GM19043 (cell line): Measurements from ENCODE around the gene PIK3C2G.

Source experiments
- ATAC-seq: cut with Tn5 transposase; IDR thresholded peaks from one replicate; pipeline ENCODE4 v1.9.1; 2021; ENCODE audit warnings: low read depth; ENCODE audit not compliant: unreplicated experiment

The PIK3C2G gene

DNA sequence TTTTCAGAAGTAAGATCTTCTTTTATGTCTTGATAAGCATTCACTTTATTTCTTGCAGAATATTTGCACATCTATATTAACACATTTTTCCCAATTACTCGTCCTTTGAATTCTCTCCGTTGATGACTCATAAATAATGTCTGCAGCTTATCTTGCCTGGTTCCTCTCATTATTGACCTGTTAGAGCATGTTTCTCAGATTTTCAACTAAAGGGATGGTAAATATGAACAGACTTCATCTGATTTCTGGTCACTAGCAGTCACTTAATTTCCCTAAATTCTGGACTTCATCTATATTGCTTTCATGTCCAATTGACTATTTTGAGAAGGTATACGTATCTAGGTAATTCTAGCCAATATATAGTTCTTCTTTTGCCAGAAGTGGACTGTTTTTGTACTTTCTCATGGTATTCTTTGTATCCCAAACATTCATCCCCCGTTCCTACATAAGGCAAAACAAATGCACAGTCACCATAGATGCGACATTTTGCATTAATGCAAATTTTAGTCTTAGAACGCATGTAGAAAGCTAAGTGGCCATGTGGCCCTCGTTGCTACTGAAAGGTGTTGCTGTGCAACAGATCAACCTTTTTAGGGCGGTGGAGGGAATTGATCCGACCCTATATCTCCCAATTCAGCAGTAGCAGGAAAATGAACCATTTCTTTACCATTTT lies 6.2 kb downstream of the PIK3C2G start:
- no peak for ATAC-seq

DNA sequence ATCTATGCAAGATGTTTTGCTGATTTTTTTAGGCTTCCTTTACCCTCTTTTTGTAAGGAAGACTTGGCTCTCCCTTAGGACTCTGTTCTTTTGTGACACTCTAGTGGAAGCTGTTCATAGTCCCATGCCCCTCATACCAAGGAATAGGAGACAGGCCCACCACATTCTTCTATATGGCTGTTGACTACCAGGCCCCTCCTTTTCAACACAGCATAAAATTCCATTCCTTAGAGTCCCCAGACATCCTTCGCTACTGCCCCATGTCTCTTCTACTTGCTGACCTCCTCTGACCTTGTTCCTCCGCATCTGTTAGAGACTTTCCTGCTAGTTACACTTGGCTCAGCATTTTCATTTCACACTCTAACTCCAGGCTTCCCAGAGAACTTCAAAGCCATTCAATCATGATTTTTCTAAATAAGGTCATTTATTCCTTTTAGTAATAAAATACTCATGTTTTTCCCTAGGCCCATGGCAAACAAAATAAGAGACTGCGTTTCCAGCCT lies 9.7 kb downstream of the PIK3C2G start:
- no peak for ATAC-seq

DNA sequence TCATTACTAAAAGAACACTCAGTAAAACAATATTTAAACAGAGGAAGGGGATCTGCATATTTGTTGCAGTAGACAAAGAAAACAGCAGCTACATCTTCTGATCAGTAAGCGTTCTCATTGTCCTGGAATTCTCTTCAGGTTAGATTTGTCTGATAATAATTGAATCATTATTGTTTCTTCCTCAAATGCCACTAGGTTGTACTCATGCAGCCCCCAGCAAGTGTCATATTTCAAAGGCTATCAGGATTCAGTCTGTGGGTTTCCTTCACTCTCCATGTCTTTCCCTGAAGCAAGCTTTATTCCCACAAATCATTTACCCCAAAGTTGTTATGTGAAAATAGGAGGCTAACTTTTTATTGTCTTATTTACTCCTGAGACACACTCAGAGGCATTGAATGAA lies 14.7 kb downstream of the PIK3C2G start:
- no peak for ATAC-seq

DNA sequence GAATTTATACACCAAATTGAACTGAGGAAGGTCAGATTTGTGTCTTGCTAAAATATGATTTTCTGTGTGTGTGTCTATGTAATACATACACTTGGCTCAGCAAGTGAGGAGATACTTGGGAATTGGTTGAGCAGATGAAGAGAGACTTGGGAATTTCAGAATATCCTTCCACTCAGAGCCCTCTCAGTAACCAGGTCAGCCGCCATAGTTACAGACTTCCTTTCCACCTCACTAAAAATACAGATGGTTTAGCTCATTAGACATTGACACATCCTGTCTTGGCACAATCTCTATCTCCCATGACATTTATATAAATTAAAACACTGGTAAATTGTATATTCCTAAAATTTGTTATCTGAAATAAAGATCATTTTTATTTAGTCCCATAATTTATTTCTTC lies 15.9 kb downstream of the PIK3C2G start:
- ATAC-seq = no peak

DNA sequence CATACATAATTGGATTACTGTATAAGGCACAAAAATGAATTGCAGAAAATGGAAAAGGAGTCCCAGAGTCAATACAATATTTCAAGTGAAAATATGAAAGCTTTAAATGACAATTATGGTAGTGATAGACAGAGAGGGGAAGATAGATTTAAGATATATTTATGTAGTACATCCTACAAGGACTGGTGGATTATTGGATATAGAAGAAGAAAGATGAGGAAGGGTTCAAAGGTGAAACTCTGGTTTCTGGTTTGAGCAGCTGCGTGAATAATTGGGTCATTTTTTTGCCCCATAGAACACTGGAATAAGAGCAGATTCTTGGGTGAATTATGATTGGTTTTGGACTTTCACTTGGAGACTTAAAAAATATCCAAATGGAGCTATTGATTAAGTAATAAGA lies 19.4 kb downstream of the PIK3C2G start:
- ATAC-seq = no peak

DNA sequence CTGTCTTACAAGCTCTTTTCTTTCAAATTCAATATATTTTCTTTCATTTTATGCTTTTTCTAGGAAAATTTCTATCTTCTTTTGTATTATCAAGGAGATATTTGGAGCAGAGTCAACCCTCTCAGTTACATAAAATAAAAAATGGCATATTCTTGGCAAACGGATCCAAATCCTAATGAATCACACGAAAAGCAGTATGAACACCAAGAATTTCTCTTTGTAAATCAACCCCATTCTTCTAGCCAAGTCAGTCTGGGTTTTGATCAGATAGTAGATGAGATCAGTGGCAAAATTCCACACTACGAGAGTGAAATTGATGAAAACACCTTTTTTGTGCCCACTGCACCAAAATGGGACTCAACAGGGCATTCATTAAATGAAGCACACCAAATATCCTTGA lies 20.6 kb downstream of the PIK3C2G start:
- ATAC-seq = no peak

DNA sequence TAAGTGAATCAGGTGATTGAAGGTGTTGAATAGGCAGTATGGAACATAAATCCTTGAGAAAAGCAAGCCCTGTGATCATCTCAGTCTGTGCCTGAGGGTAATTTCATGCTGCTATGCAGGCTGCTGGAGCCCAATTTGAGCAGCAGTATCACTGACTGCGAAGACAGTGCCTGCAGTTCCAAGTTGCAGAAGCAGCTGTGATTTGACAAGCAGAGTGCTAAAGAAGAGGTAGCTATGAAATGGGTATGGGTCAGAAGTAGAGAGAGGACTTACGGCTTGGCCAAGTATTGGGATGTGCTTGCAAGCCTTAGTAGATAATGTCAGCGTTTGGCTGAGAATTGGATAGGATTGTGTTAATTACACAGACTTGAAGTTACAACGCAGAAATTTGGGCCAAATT lies 22.5 kb downstream of the PIK3C2G start:
- ATAC-seq = no peak

DNA sequence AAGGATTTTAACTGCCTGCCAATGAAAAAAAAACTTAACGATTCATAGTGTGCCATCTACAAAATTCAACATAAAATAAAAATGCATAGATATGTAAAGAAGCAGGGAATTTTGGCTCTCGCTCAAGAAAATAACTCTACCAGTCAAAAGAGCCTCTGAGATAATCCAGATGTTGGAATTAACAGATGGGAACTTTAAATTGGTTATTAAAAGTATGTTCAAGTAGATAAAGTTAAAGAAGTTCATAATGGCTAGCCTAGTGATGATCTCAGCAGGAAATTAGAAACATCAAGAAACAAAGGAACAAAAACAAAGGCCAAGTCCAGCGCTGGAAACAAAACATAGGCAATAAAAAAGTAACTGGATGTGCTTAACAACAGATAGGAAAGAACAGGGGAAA lies 23.1 kb downstream of the PIK3C2G start:
- ATAC-seq = no peak

DNA sequence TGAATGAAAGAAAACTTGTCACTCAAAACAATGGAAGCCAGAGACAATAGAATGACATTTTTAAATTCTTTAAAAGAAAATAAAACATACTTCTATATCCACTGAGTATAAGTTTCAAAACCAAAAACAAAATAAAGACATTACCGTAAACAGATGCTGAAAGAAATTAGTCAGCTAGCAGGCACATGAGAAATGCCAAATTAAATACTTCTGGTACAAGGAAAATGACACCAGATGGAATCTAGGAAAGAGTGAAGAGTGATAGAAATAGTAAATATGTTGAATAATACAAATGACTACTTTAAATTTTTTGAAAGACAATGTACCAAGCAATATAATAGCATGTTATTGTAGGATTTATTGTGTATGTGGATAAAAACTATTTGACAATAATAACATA lies 23.8 kb downstream of the PIK3C2G start:
- no peak for ATAC-seq

DNA sequence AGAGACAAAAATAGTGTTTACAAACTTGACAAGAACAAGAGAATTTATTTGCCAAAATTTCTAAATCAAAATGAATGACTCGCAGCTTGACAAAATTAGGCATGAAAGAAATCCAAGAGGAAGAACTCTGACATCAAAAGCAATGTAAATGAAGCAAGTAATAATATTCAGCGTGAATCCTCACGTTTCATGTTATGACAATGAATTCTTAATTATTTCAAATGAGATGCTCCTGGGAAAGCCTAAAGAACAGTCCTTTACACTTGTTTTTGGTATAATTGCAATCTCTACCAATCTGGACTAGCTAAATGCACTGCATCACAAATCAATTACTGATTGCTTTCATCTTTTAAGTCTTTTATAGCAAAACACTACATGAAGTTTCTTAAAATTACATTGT lies 29.1 kb downstream of the PIK3C2G start:
- ATAC-seq = no peak

DNA sequence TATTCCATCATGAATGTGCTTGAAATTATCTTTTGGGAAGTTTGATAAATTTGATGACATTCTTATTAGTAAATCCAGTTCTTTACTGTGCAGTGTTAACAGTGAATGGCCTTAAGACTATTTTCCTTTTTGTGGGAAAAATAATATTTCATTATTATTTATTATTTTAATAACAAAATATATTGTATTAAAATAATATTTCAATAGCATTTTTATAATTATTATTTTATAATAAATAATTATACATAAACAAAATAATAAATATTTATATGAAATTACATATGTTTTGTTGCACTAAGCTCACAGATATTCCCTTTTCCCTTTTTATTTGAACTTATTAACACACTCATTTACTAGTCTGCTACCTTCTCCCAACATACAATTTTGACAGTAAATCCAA lies 33.6 kb downstream of the PIK3C2G start:
- ATAC-seq = no peak

DNA sequence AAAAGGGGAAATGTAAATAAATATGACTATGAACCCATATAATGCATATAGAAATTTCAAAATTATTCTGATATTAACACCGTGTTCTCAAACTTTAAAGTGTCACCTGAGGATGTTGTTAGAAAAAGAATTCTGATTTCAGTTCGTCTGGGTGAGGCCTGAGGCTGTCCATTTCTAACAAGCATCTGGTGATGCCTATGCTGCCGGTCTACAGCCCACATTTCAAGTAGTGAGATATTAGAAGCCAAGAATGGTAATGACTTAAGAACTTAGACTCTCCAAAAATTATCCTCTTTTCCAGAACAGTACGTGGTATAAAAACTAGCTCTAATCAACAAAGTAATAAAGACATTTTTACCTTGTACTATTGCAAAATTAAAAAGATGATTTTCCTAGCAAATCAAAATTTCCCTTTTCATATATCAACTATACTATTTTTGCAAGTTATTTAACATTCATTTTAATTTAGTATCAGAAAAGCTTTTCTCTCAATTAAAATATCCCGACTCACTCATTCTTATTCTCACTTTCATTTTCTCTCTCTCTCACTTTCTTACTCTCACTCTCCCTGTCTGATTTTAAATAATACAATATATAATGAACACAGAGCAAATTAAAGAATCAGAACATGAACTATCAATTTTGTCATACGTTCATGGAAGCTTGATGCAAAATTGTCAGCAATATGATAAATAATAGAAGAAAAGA lies 35.0 kb downstream of the PIK3C2G start:
- no peak for ATAC-seq

DNA sequence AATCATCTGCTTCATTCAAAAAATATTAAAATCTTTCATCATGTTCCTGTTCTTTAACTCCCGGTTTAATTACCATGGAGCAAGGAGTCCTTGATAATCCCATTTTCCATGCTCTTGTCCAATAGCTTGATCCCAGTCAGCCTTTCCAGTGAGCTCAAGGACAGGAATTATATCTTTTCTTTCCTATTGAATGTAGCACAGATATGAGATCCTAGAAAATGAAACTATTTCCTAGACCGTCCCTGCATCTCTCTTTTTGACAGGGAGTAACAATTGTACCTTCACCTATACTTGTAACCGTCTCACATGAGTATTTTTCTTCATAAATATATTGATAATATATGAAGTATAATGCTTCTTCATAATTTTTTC lies 35.6 kb downstream of the PIK3C2G start:
- no peak for ATAC-seq

DNA sequence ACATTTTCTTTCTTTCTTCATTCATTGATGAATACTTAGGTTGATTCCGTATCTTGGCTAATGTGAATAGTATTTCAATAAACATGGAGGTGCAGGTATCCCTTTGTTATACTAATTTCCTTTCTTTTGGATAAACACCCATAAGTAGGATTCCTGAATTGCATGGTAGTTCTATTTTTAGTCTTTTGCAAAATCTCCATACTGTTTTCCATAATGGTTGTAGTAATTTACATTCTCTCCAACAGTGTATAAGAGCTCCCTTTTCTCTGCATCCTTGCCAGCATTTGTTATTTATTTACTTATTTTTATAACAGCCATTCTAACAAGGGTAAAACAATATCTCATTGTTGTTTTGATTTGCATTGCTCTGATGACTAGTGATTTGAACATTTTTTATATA lies 36.6 kb downstream of the PIK3C2G start:
- ATAC-seq = no peak

DNA sequence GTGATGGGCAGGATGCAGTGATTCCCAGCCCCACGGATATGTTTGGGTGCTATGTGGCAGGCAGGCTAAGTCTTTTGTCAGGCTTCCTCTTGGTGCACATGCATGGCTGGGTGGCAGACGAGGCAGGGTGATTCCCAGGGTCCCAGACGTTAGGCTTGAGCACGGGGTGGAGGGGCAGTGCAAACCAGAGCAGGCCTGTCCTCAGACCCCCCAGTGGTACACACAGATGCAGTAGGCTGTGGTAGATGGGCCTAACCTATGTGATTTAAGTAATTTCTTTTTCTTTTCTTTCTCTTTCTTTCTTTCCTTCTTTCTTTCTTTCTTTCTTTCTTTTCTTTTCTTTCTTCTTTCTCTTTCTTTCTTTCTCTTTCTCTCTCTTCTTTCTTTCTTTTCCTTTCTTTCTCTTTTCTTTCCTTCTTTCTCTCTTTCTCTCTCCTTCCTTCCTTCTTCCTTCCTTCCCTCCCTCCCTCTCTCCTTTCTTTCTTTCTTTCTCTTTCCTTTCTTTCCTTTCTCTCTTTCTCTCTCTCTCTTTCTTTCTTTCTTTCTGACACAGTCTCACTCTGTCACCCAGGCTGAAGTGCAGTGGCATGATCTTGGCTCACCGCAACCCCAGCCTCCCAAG lies 41.6 kb downstream of the PIK3C2G start:
- no peak for ATAC-seq

DNA sequence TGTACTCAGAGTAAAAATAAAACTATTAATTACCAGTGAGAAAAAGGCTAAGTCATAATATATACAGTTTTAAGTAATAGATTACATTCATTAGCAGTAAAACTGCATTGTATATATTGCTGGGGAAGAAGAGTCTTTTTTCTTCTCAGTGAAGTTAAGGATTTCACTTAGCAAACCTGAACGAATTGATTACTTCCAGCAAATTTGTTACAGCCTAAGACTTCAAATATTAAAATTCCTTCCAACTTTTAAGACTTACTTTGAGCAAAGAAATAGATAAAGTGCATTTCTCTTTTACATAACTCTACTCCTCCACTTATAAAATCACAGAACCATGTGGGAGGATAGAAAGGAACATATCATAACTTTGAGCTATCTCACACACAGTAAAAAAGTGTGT lies 43.3 kb downstream of the PIK3C2G start:
- ATAC-seq = no peak

DNA sequence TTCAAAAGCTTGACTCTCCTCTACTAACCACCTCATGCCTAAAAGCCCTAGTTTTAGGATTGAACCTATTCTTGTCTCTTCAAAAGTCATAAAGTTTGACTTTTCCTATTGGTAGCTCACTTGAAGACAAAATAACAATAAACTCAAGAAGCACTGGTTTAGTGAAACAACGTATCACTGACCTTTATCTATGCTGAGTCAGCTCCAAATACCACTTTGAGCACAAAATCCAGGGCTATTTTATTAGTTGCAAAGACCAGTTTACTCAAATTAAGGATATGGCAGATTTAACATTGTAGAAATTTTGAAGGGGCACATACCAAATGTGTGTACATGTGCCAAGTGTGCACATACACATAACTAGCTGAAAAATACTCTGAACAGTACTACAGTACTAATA lies 45.0 kb downstream of the PIK3C2G start:
- no peak for ATAC-seq

DNA sequence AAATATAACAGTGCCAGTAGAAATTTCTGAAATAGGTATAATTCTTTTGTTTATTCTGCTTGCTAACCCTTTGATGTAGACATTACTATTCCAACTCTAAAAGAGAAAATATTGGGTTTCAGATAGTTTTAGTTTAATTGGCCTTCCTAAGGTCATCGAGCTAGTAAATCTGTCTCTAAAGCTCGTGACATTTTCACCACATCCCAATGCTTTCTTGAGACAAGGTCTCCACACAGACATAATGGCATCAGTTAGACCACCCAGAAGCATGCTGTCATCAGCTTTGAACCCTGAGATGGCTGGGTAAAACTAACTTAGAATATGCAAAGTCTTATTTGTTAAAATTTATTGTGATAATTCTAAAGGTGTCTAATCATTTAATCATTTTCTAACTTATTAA lies 52.0 kb downstream of the PIK3C2G start:
- no peak for ATAC-seq

DNA sequence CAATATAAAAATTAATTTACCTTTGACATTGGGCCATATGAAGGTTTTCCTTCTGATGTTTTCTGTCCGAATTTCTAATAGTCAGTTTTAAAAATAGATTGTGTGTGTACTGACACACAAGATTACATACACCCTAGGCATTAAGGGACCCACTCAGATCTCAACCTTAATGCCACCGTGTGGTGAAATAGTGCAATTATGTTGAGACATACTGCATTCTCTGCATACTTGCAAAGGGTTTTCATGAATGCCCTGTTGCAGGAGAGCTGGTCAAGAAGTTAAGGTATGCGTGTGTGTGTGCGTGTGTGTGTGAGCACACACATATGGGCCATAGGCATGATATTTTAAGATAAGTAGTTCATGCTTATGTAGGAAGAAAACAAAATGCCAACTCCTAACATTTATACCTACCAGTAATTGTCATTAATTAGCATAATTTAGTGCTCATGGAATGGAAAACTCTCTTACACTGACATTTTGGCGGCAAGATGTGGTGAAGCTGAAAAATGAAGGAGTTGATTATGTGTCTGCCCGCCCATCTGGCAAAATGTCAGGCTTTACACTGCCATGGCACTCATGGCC lies 58.8 kb downstream of the PIK3C2G start:
- ATAC-seq = no peak

DNA sequence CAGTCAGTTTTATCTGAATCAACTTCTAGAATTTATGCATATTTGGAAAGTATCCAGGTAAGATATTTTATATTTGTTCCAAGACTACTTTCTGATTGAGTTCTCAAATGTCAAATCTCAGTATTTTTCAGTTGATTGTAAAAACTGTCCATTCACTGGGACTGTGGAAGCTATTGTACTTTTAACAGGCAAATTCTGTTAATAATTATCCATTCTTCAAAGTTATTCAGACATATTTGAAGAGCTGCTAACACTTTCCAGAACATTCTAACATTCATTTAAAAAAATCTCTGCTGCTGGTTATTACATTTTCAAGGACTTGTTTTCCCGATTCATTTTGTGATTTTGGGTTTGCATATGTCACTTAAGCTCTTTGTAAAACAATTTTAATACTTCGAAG lies 59.7 kb downstream of the PIK3C2G start:
- ATAC-seq = no peak

DNA sequence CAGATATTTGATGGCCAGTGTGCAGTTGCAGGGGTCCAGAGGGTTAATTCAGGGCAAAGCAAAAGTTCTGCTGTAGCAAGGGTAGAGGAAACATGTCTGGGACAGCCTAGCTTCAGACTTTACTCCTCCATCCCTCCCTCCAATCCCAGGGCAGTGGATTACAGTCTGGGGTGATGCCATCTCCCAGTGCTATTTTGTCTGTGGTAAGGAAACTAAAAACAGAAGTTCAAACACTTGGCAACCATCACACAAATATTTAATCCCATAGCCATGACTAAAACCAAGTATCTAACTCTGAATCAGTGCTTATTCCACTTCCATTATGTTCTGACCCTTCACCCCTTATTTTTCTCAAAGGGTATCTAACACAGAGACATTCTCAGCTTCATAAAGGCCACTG lies 61.8 kb downstream of the PIK3C2G start:
- no peak for ATAC-seq

DNA sequence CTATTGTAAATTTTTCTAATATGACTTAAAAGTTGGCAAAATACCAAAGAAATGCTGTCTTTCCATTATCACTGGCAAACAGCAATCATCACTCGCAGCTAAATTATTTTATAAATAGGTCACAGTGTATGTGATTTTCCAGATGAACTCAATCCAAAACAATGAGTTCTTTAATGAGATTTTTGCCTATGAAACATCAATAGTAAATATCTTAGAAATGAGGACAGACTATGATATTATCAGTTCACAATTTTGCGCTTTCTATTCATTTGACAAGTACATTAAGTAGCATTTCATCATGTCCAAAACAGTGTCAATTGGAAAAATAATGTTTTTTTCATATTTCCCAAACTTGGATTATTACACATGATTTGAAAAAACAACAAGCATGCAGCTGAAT lies 65.7 kb downstream of the PIK3C2G start:
- no peak for ATAC-seq
